ENCODE results near the gene STK35. TPM values are rescaled to one million over a fixed set of nuclear protein-coding genes. Genes with fewer than 3 reads are reported as not detected.
A peak's percentile ranks its signal among the peaks of the same experiment; 100 is the strongest.
"Not testable (repeated sequence)": the region's sequence is repeated elsewhere in the genome, so short reads cannot be mapped to it uniquely, and the experiment has no call there.

STK35 gene
- total and polyA plus RNA-seq, 2 of the 8 experiments (the other 6 are each of a cell fraction or from before 2014, with no cell fraction given) = 24.9 to 45.0 TPM

GRCh38 chr20:2171840-2172239, 70.2 kb downstream of the STK35 start:
- not testable (repeated sequence) for H3K27ac ChIP-seq (ENCODE audit: low read depth, low read length); H3K4me1 ChIP-seq (replicated peaks in 1 of 4; ENCODE audit: control insufficient read depth in 3 of 4, insufficient read depth in 4 of 4, low read length in 3 of 4); H3K14ac ChIP-seq (ENCODE audit: insufficient read length); H3K4ac ChIP-seq (replicated peaks; ENCODE audit: insufficient read length, low read depth, low read length); H4K91ac ChIP-seq (replicated peaks; ENCODE audit: insufficient read length, low read length); H2AFZ ChIP-seq (ENCODE audit: low read length); H4K5ac ChIP-seq (ENCODE audit: insufficient read length, low read depth, low read length); H3K79me2 ChIP-seq (ENCODE audit: control insufficient read depth in 1 of 2, insufficient read depth in 2 of 2, low read length in 2 of 2); H2BK20ac ChIP-seq (ENCODE audit: low read length); H4K8ac ChIP-seq (ENCODE audit: extremely low read depth, insufficient read depth, low read length); H2AK5ac ChIP-seq (ENCODE audit: low read depth, low read length); H3K79me1 ChIP-seq (ENCODE audit: low read depth, low read length); FAIRE-seq; H3K9ac ChIP-seq (replicated peaks in 1 of 4; ENCODE audit: extremely low read depth in 1 of 4, low read depth in 3 of 4, low read length in 3 of 4); H3K36me3 ChIP-seq (ENCODE audit: control insufficient read depth in 2 of 4, insufficient read depth in 4 of 4, low read length in 3 of 4); H3K9me3 ChIP-seq (ENCODE audit: insufficient read depth in 2 of 2, low read depth in 1 of 2, low read length in 1 of 2); H3K56ac ChIP-seq (replicated peaks; ENCODE audit: insufficient read length, low read depth, low read length); H2BK5ac ChIP-seq (ENCODE audit: low read depth, low read length); H2BK15ac ChIP-seq (ENCODE audit: low read length); DNase-seq (ENCODE audit: low read depth in 1 of 2, low spot score in 2 of 2); H2BK120ac ChIP-seq (replicated peaks; ENCODE audit: low read depth, low read length); H3K23me2 ChIP-seq (ENCODE audit: low read depth, low read length); H3K27me3 ChIP-seq (replicated peaks in 1 of 4; ENCODE audit: control insufficient read depth in 3 of 4, extremely low read depth in 1 of 4, insufficient read depth in 3 of 4, low read length in 3 of 4); H3K23ac ChIP-seq (ENCODE audit: insufficient read length); H2BK12ac ChIP-seq (ENCODE audit: low read depth, low read length); H4K20me1 ChIP-seq (replicated peaks in 1 of 2; ENCODE audit: control insufficient read depth in 1 of 2, insufficient read depth in 2 of 2, low read length in 2 of 2); H3K4me3 ChIP-seq (ENCODE audit: extremely low read depth in 1 of 4, insufficient read depth in 2 of 4, low read depth in 3 of 4, low read length in 4 of 4); H3K18ac ChIP-seq (ENCODE audit: extremely low read depth, low read length)
- ChIA-PET POLR2A (ENCODE audit: partially characterized antibody) (interaction anchor here (0.7 to 1.3 kb wide), 2 partner anchors 50 to 69 kb away, joined by 3 to 7 read pairs; no protein-coding TSS in a partner anchor), CTCF (ENCODE audit: partially characterized antibody) (interaction anchor here (0.7 to 4.5 kb wide), 63 partner anchors 9 to 653 kb away, joined by 3 to 48 read pairs (median 4); no protein-coding TSS in a partner anchor)
- H3K4me2 ChIP-seq (ENCODE audit: insufficient read depth in 1 of 2, low read depth in 2 of 2, low read length in 2 of 2) = peak overlapping the region in 1 of 2 experiments; percentile 15; a peak in 1 of 4 replicates
- WGBS, 2 experiments (ENCODE audit: extremely low coverage in 1 of 2, insufficient coverage in 1 of 2, insufficient read length in 1 of 2, insufficient replicate concordance in 2 of 2, low coverage in 1 of 2, low lambda C conversion rate in 2 of 2, missing lambda C conversion rate in 1 of 2) = 93% methylated on average over 4 of the region's 6 CpGs; no CpG with 5 or more reads in 1 of the 2 experiments
